ENCODE data around the gene ANTKMT.

The ANTKMT gene

GRCh38 chr16:700684-701584 is 20.0 kb upstream of the ANTKMT start:
- peak; percentile 18 for DNase-seq

GRCh38 chr16:702341-702740 is 18.6 kb upstream of the ANTKMT start:
- DNase-seq: no peak

- DNase-seq: no peak
Observed at GRCh38 chr16:703406-703805, 17.5 kb upstream of the ANTKMT start.

- DNase-seq: no peak
Observed at GRCh38 chr16:704047-704446, 16.9 kb upstream of the ANTKMT start.

- no peak for DNase-seq
Observed at GRCh38 chr16:704552-705380, 16.2 kb upstream of the ANTKMT start.

- no peak for DNase-seq
Observed at GRCh38 chr16:705431-706188, 15.3 kb upstream of the ANTKMT start, which contains the start of gene FBXL16. TSS of gene FBXL16 (minus strand) at chr16:705801. CDS start at chr16:697405, 8,396 bp downstream.

- no peak for DNase-seq
Observed at GRCh38 chr16:706189-707061, 14.5 kb upstream of the ANTKMT start.

- no peak for DNase-seq
Observed at GRCh38 chr16:707062-707538, 13.8 kb upstream of the ANTKMT start.

GRCh38 chr16:708019-708418 is 12.9 kb upstream of the ANTKMT start:
- no peak for DNase-seq

- no peak for DNase-seq
Observed at GRCh38 chr16:708959-709358, 12.0 kb upstream of the ANTKMT start.

- DNase-seq: no peak
Observed at GRCh38 chr16:709566-710499, 11.1 kb upstream of the ANTKMT start.

GRCh38 chr16:710500-711075 is 10.4 kb upstream of the ANTKMT start:
- no peak for DNase-seq

GRCh38 chr16:711084-711483 is 9.9 kb upstream of the ANTKMT start:
- DNase-seq: no peak

- DNase-seq: peak; percentile 63
Observed at GRCh38 chr16:711548-712320, 9.2 kb upstream of the ANTKMT start.

GRCh38 chr16:712740-713250 is 8.2 kb upstream of the ANTKMT start:
- peak; percentile 21 for DNase-seq

- no peak for DNase-seq
Observed at GRCh38 chr16:714079-714478, 6.9 kb upstream of the ANTKMT start.

GRCh38 chr16:714558-715476 is 6.1 kb upstream of the ANTKMT start, which contains the start of gene METRN:
TSS of gene METRN (plus strand) at chr16:715118. CDS start at chr16:715290, 172 bp downstream.
- peak; percentile 85 for DNase-seq
